NCI-H128 (cell line): Measurements from ENCODE around the gene CHCHD5.
A peak's percentile ranks its signal among the peaks of the same experiment; 100 is the strongest.
"Not testable (repeated sequence)": the region's sequence is repeated elsewhere in the genome, so short reads cannot be mapped to it uniquely, and the experiment has no call there.

Experiments
- DNase-seq: peaks from one replicate; lab custom pipeline; 2025; ENCODE audit not compliant: unreplicated experiment; lab: John Stamatoyannopoulos, UW

Gene CHCHD5

GRCh38 chr2:112584134-112584890 lies at the start of gene CHCHD5:
Gene CHCHD5, plus strand, starts transcription at chr2:112584609. Its CDS starts 39 bp downstream, at chr2:112584648.
- peak; percentile 87 for DNase-seq

GRCh38 chr2:112534826-112535225 lies 49.6 kb upstream of the CHCHD5 start:
- no peak for DNase-seq

GRCh38 chr2:112536665-112537064 lies 47.7 kb upstream of the CHCHD5 start:
- not testable (repeated sequence) for DNase-seq

- DNase-seq = no peak
These were observed 45.1 kb upstream of the CHCHD5 start for GRCh38 chr2:112539306-112539705.

GRCh38 chr2:112540906-112541305 lies 43.5 kb upstream of the CHCHD5 start:
- no peak for DNase-seq

- peak; percentile 60 for DNase-seq
These were observed 42.9 kb upstream of the CHCHD5 start for GRCh38 chr2:112541315-112542122.

- DNase-seq = peak; percentile 62
These were observed 42.1 kb upstream of the CHCHD5 start, which contains the start of gene POLR1B for GRCh38 chr2:112542123-112542983. Gene POLR1B, plus strand, starts transcription at chr2:112542465. Its CDS starts 30 bp downstream, at chr2:112542495.

- DNase-seq = no peak
These were observed 41.3 kb upstream of the CHCHD5 start for GRCh38 chr2:112542984-112543661.

- DNase-seq = no peak
These were observed 37.1 kb upstream of the CHCHD5 start for GRCh38 chr2:112547333-112547732.

GRCh38 chr2:112548980-112549379 lies 35.4 kb upstream of the CHCHD5 start:
- DNase-seq = no peak

- no peak for DNase-seq
These were observed 18.3 kb upstream of the CHCHD5 start for GRCh38 chr2:112566104-112566503.

- not testable (repeated sequence) for DNase-seq
These were observed 17.9 kb upstream of the CHCHD5 start for GRCh38 chr2:112566508-112566907.

- no peak for DNase-seq
These were observed 12.4 kb upstream of the CHCHD5 start for GRCh38 chr2:112572005-112572404.

GRCh38 chr2:112577756-112578155 lies 6.7 kb upstream of the CHCHD5 start:
- no peak for DNase-seq

GRCh38 chr2:112579241-112579640 lies 5.2 kb upstream of the CHCHD5 start:
- no peak for DNase-seq

GRCh38 chr2:112580084-112580483 lies 4.3 kb upstream of the CHCHD5 start:
- DNase-seq = no peak

GRCh38 chr2:112582314-112582746 lies 2.1 kb upstream of the CHCHD5 start:
- DNase-seq = peak; percentile 47

GRCh38 chr2:112583497-112584133 lies 794 bp upstream of the CHCHD5 start:
- peak; percentile 17 for DNase-seq

GRCh38 chr2:112584891-112585250 lies 462 bp downstream of the CHCHD5 start:
- DNase-seq = no peak

GRCh38 chr2:112585400-112585799 lies 991 bp downstream of the CHCHD5 start:
- no peak for DNase-seq
